ENCODE results near the gene WASHC4. TPM values are rescaled to one million over a fixed set of nuclear protein-coding genes. Genes with fewer than 3 reads are reported as not detected.

WASHC4 gene
- total RNA-seq, 1 donor from 2014 or later = 52.7 TPM

- Mint-ChIP-seq H3K27ac (no peak overlapping the region), H3K36me3 (ENCODE audit: insufficient read depth) (no peaks in the 10 kb centered on the region), H3K27me3 (peaks cover 21% of the 10 kb centered on the region), H3K4me1 (ENCODE audit: low read depth) (no peaks in the 10 kb centered on the region), H3K9me3 (ENCODE audit: low read depth) (no peaks in the 10 kb centered on the region), H3K4me3 (ENCODE audit: low read depth) (no peak overlapping the region)
- no peak for TF ChIP-seq CTCF (IDR thresholded peaks at IDR 0.05; ENCODE audit: unreplicated experiment)
- DNase-seq (ENCODE audit: low spot score, unreplicated experiment) = no peak
These were observed 30.1 kb upstream of the WASHC4 start for GRCh38 chr12:105077435-105077834.

- H3K9me3 Mint-ChIP-seq (ENCODE audit: low read depth) = no peaks in the 10 kb centered on the region
- TF ChIP-seq CTCF (IDR thresholded peaks at IDR 0.05; ENCODE audit: unreplicated experiment) = no peak
- H3K4me3 Mint-ChIP-seq (ENCODE audit: low read depth) = no peak overlapping the region
- DNase-seq (ENCODE audit: low spot score, unreplicated experiment) = no peak
- H3K36me3 Mint-ChIP-seq (ENCODE audit: insufficient read depth) = no peaks in the 10 kb centered on the region
- H3K27ac Mint-ChIP-seq = no peak overlapping the region
- peaks cover 4% of the 10 kb centered on the region for H3K4me1 Mint-ChIP-seq (ENCODE audit: low read depth)
- H3K27me3 Mint-ChIP-seq = peaks cover 36% of the 10 kb centered on the region
These were observed 28.6 kb upstream of the WASHC4 start for GRCh38 chr12:105078712-105079570.

- peaks cover 48% of the 10 kb centered on the region for H3K27me3 Mint-ChIP-seq
- no peaks in the 10 kb centered on the region for H3K36me3 Mint-ChIP-seq (ENCODE audit: insufficient read depth)
- no peak overlapping the region for H3K4me3 Mint-ChIP-seq (ENCODE audit: low read depth)
- H3K9me3 Mint-ChIP-seq (ENCODE audit: low read depth) = peaks cover 5% of the 10 kb centered on the region
- H3K27ac Mint-ChIP-seq = no peak overlapping the region
- DNase-seq (ENCODE audit: low spot score, unreplicated experiment) = no peak
- H3K4me1 Mint-ChIP-seq (ENCODE audit: low read depth) = peaks cover 6% of the 10 kb centered on the region
- TF ChIP-seq CTCF (IDR thresholded peaks at IDR 0.05; ENCODE audit: unreplicated experiment) = no peak
These were observed 24.5 kb upstream of the WASHC4 start for GRCh38 chr12:105083031-105083430.

- Mint-ChIP-seq H3K27ac (no peak overlapping the region), H3K36me3 (ENCODE audit: insufficient read depth) (no peaks in the 10 kb centered on the region), H3K27me3 (peaks cover 47% of the 10 kb centered on the region), H3K4me1 (ENCODE audit: low read depth) (peaks cover 6% of the 10 kb centered on the region), H3K9me3 (ENCODE audit: low read depth) (peaks cover 5% of the 10 kb centered on the region), H3K4me3 (ENCODE audit: low read depth) (peak overlapping the region; percentile 64)
- DNase-seq (ENCODE audit: low spot score, unreplicated experiment) = no peak
- TF ChIP-seq CTCF (IDR thresholded peaks at IDR 0.05; ENCODE audit: unreplicated experiment) = peak; percentile 3
These were observed 23.9 kb upstream of the WASHC4 start for GRCh38 chr12:105083551-105084105.

GRCh38 chr12:105084251-105085250 is 23.0 kb upstream of the WASHC4 start, which contains the start of gene ALDH1L2:
TSS of gene ALDH1L2 (minus strand) at chr12:105084458. CDS start at chr12:105084436, 22 bp downstream.
- Mint-ChIP-seq H3K27ac (no peak within 1 kb of the TSS), H3K36me3 (ENCODE audit: insufficient read depth) (no peaks in the 10 kb centered on the region), H3K27me3 (peaks cover 40% of the 10 kb centered on the region), H3K4me1 (ENCODE audit: low read depth) (peaks cover 6% of the 10 kb centered on the region), H3K9me3 (ENCODE audit: low read depth) (peaks cover 5% of the 10 kb centered on the region), H3K4me3 (ENCODE audit: low read depth) (peak within 1 kb of the TSS; percentile 64)
- DNase-seq (ENCODE audit: low spot score, unreplicated experiment) = peak; percentile 59
- TF ChIP-seq CTCF (IDR thresholded peaks at IDR 0.05; ENCODE audit: unreplicated experiment) = no peak
